Tibial nerve (tissue), 4 donors: ENCODE results near the gene TRMT61A. TPM values are rescaled to one million over a fixed set of nuclear protein-coding genes. Genes with fewer than 3 reads are reported as not detected.

Experiments used
- DNase-seq, 2 donors: peaks; one replicate each; pipeline ENCODE4 v3.0.0-alpha.2; 2019; ENCODE audit warnings: low spot score in 2 of 2
- H3K27ac ChIP-seq, 4 donors: fragments of 200-600 bp; sonication (generic) in 3 of 4; one replicate each; pipeline ENCODE4 v1.5.1; 2017 to 2019; ENCODE audit warnings: mild to moderate bottlenecking in 1 of 4
- H3K27me3 ChIP-seq, 2 donors: fragments of 200-600 bp; sonication (generic) in 1 of 2; one replicate each; pipeline versions ENCODE4 v1.5.1 to v1.6.0; 2017 to 2019
- H3K36me3 ChIP-seq, 3 donors: fragments of 200-600 bp; sonication (generic); one replicate each; pipeline ENCODE4 v1.5.1; 2018 to 2019
- H3K4me1 ChIP-seq, 4 donors: fragments of 200-600 bp; sonication (generic) in 3 of 4; one replicate each; pipeline ENCODE4 v1.5.1; 2017 to 2019
- H3K4me3 ChIP-seq, 4 donors: fragments of 200-600 bp; sonication (generic) in 3 of 4; one replicate each; pipeline ENCODE4 v1.5.1; 2017 to 2019; ENCODE audit warnings: mild to moderate bottlenecking in 1 of 4, moderate library complexity in 1 of 4
- H3K9me3 ChIP-seq, 4 donors: fragments of 200-600 bp; sonication (generic) in 3 of 4; one replicate each; pipeline ENCODE4 v1.5.1; 2017 to 2019
- EP300 ChIP-seq, 2 donors: sonication (generic); formaldehyde crosslinking; IDR thresholded peaks; one replicate each; pipeline ENCODE4 v1.6.1; 2017; ENCODE audit warnings: antibody characterized with exemption in 2 of 2, mild to moderate bottlenecking in 1 of 2
- POLR2A ChIP-seq, 2 donors: fragments of 450-650 bp; IDR thresholded peaks; one replicate each; pipeline ENCODE4 v1.6.1; 2017; ENCODE audit warnings: antibody characterized with exemption in 2 of 2, mild to moderate bottlenecking in 2 of 2, moderate library complexity in 2 of 2
- WGBS, 2 donors: methylation state at CpG; one replicate each; pipeline ENCODE4 v1.1.5; 2018; 5-methylcytosine and 5-hydroxymethylcytosine counted together
- total RNA-seq, 4 donors: library from RNA; depleted of rRNA; stranded (reverse); fragments of >200 nt; gene quantifications; one replicate each; pipeline ENCODE4 v1.1.0, GENCODE V29; 2016
- TF ChIP-seq, protein P1 (sequence below), 5 experiments: fragments of 200-600 bp in 3 of 5; fragments of 450-650 bp in 2 of 5; sonication (generic) in 3 of 5; IDR thresholded peaks; one replicate each; pipeline ENCODE4 v1.5.1; 2016 to 2019; ENCODE audit warnings: antibody characterized with exemption in 5 of 5, mild to moderate bottlenecking in 3 of 5, moderate library complexity in 2 of 5

TRMT61A gene
- total RNA-seq, 4 donors from 2014 or later, result 17.9 to 32.4 (median 22.4) TPM

DNA sequence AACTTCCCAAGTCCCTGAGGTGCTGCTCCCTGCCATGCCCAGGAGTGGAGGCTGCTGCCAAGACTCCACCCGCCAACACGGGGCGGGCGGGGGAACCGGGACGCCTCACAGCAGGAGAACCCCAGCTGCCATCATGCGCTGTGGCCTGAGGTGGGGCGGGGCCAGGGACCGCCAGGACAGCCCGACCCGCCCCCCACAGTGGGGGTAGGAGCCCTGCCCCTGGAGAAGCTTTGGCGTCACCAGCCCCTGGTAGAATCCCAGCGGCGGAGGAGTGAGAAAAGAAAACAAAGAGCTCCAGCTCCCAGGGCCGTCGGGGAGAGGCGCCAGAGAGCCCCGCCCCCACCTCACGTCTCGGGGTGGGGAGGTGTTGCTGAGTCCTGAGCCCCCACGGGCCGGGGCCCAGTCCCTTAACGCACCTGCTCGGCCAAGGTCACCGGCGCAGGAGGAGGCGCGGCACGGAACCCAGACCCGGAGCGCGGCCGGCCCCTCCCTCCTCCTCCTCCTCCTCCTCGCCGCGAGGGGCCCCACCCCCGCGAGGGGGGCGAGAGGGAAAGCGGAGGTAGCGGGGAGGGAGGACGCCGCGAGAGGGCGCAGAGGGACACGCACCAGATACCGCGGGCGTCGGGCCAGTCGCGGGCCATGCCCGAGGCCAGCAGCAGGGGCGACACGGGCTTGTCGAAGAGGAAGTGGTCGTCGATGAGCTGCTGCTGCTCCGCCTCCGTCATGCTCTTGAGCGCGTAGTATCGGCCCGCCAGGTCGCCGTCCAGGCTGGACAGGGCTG, 8.1 kb upstream of the TRMT61A start:
- Histone ChIP-seq H3K9me3 (no peaks in the 10 kb centered on the region), H3K4me3 (peak overlapping the region; percentile 34 to 75 (median 64)), H3K36me3 (no peaks in the 10 kb centered on the region), H3K27ac (peak overlapping the region; percentile 71 to 90 (median 84)), H3K4me1 (peaks cover 0 to 65% (median 41%) of the 10 kb centered on the region in 4 donors), H3K27me3 (no peaks in the 10 kb centered on the region)
- TF ChIP-seq, protein P1, sequence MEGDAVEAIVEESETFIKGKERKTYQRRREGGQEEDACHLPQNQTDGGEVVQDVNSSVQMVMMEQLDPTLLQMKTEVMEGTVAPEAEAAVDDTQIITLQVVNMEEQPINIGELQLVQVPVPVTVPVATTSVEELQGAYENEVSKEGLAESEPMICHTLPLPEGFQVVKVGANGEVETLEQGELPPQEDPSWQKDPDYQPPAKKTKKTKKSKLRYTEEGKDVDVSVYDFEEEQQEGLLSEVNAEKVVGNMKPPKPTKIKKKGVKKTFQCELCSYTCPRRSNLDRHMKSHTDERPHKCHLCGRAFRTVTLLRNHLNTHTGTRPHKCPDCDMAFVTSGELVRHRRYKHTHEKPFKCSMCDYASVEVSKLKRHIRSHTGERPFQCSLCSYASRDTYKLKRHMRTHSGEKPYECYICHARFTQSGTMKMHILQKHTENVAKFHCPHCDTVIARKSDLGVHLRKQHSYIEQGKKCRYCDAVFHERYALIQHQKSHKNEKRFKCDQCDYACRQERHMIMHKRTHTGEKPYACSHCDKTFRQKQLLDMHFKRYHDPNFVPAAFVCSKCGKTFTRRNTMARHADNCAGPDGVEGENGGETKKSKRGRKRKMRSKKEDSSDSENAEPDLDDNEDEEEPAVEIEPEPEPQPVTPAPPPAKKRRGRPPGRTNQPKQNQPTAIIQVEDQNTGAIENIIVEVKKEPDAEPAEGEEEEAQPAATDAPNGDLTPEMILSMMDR (IDR thresholded peaks at IDR 0.05), result peak; percentile 45 to 82 (median 62)
- TF ChIP-seq POLR2A (IDR thresholded peaks at IDR 0.05) (no peak), EP300 (IDR thresholded peaks at IDR 0.05) (peak in 1 of 2 donors; percentile 54)
- peak; percentile 62 to 63 for DNase-seq
- WGBS, 2 donors, result 2 to 3% methylated on average over 43 to 50 of the region's 66 CpGs

DNA sequence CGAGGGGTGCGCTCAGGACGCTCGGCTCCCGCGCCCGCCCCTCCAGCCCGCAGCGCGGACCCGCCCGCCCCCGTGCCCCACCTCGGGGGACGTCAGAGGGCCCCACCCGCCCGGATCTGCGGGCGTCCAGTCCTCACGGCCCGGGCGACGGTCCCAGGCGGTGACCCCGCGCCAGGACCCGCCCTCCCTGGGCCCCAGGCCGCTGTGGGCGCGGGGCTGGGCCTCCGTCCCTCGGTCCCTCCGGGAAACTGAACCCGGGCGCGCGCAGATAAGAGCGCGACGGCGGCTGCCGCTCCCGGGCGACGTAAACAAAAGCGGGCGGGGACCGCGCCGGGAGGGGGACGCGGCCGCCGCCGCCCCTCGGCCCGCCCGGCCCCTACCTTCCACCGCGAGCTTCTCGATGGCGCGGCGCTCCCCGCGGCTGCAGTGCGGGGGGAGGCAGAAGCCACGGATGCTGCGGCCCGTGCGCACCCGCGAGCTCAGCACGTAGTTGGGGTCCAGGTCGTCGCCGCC, 7.5 kb upstream of the TRMT61A start:
- peaks cover 0 to 70% (median 42%) of the 10 kb centered on the region in 4 donors for H3K4me1 ChIP-seq
- peak overlapping the region; percentile 71 to 90 (median 84) for H3K27ac ChIP-seq

GRCh38 chr14:103521951-103522563, 6.9 kb upstream of the TRMT61A start:
- Histone ChIP-seq H3K36me3 (no peaks in the 10 kb centered on the region), H3K9me3 (no peaks in the 10 kb centered on the region), H3K4me1 (peaks cover 0 to 76% (median 43%) of the 10 kb centered on the region in 4 donors), H3K27me3 (no peaks in the 10 kb centered on the region), H3K27ac (peak overlapping the region; percentile 71 to 90 (median 84)), H3K4me3 (peak overlapping the region; percentile 39 to 75 (median 64))
- DNase-seq, result no peak
- TF ChIP-seq EP300 (IDR thresholded peaks at IDR 0.05) (no peak), POLR2A (IDR thresholded peaks at IDR 0.05) (no peak)
- TF ChIP-seq, protein P1 (IDR thresholded peaks at IDR 0.05), result no peak
- 1 to 2% methylated on average over 9 to 29 of the region's 74 CpGs for WGBS, 2 donors

More for the DNA sequence above, 7.5 kb upstream of the TRMT61A start:
- Histone ChIP-seq H3K4me3 (peak overlapping the region; percentile 39 to 75 (median 64)), H3K27me3 (no peaks in the 10 kb centered on the region), H3K9me3 (no peaks in the 10 kb centered on the region), H3K36me3 (no peaks in the 10 kb centered on the region)
- TF ChIP-seq EP300 (IDR thresholded peaks at IDR 0.05), result peak in 1 of 2 donors; percentile 2
- TF ChIP-seq POLR2A (IDR thresholded peaks at IDR 0.05), result peak in 1 of 2 donors; percentile 24
- TF ChIP-seq, protein P1 (IDR thresholded peaks at IDR 0.05), result no peak
- DNase-seq, result no peak
- 0 to 1% methylated on average over 1 to 26 of the region's 77 CpGs for WGBS, 2 donors

DNA sequence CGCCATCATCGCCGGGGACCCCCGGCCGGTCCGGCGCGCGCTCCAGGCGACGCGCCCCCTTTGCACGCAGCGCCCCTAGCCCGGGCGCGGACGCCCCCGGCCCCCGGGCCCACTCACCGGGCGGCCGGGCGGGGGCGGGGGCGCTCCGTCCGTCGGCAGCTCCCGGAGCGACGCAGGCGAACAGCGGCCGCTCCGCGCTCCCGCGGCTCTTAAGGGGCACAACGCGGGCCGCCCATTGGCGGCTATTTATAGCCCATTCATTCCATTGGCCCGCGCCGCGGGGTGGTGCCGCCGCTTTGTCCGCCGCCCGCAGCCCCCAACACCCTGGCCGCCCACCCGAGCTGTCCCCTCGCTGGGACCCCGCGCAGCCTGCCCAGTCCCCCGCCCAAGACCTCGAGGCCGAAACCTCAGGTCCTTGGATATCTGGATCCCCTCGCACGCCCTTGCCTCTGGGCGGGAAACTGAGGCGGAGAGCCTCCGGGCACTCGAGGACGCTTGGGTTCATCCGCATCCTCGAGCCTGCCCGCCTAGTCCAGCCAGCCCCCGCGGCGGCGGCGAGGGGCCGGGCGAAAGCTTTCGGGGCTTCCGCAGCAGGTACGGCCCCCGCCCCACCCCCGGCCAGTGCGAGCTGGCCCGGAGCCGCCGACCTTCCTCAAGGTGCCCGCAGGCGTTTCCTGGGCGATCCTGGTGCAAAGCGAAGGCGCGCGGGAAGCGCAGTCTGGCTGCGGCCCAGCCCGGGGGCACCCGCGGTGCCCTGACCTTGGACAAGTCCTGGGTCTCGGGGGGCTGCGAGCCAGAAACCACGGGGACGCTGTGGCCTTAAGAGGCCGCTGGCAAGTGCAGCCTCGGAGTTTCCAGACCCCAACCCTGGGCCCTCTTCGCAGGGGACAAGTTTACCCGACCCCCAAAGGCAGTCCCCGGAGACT, 6.1 kb upstream of the TRMT61A start, which contains the start of gene CKB:
Gene CKB (minus strand): TSS at position 182 of the 926 bp plus-strand sequence. CDS start 337 bp downstream, outside the sequence.
- no peaks in the 10 kb centered on the region for H3K36me3 ChIP-seq
- DNase-seq, result no peak
- WGBS, 2 donors, result 4 to 22% methylated on average over 21 to 78 of the region's 107 CpGs
- peaks cover 0 to 77% (median 48%) of the 10 kb centered on the region in 4 donors for H3K4me1 ChIP-seq
- H3K27me3 ChIP-seq, result no peaks in the 10 kb centered on the region
- TF ChIP-seq POLR2A (IDR thresholded peaks at IDR 0.05), result peak; percentile 51 to 81
- TF ChIP-seq, protein P1 (IDR thresholded peaks at IDR 0.05), result no peak
- peak in 1 of 2 donors; percentile 67 for TF ChIP-seq EP300 (IDR thresholded peaks at IDR 0.05)
- no peaks in the 10 kb centered on the region for H3K9me3 ChIP-seq
- peak within 1 kb of the TSS; percentile 71 to 90 (median 84) for H3K27ac ChIP-seq
- H3K4me3 ChIP-seq, result peak within 1 kb of the TSS; percentile 39 to 75 (median 64)
